ENCODE results near the gene IRX6.

The IRX6 gene

GRCh38 chr16:55323637-55324271 lies at the start of gene IRX6:
IRX6 (plus strand) TSS chr16:55324203; CDS start chr16:55325092, 889 bp downstream.
- DNase-seq = no peak

DNA sequence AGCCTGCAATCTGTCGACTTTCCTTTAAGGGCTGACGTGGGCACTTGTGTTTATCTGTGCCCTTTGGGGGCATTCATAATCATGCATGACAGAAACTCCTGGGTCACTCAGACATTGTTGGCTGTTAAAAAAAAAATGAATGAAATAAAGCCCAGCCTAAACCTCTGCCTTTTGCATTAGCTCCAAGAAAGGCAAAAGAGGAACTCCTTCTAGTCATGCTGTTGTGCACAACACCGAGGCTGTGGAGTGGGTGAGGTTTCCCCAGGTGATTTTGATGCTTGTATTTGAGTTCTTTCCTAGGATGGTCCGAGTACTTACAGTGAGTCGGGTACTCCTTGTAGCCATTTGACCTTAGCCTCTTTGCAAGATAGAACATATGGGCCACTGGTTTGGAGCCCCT lies 49.6 kb upstream of the IRX6 start:
- DNase-seq = no peak

- DNase-seq = no peak
Measured at GRCh38 chr16:55275167-55275566, 48.8 kb upstream of the IRX6 start.

DNA sequence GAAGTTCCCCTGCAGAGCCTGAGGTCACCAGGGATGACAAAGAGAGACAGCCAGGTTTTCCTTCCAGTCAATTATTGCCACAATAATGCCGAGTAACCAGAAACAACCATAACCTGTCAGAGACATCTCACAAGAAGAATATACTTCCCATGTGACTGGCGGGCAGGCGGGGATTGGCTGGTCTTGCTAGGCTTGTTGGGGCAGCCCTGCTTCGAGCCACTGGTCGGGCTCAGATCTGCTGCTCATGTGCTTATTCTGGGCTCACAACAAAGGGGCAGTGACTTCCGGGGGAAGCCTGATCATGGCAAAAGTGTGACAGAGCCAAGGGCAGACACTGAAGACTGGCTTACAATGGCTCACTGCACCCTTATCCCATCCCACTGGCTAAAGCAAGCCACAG lies 48.1 kb upstream of the IRX6 start:
- DNase-seq = no peak

DNA sequence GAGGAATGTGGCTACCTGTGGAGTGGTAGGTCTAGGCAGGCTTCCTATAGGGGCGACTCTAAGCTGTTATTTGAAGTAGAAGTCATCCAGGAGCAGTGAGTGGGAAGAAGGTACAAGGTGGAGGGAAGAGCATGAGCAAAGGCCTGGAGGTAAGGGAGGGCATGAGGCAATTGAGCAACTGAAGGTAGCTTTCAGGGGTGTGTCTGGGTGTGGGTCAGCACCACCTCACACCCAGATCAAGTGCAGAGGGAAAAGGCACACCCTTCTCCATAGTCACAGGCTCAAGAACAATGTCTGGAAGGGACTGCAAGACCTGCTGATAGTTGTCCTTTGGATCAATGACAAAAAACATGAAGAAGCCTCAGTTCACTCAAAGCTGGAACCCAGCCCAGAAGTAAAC lies 46.5 kb upstream of the IRX6 start:
- no peak for DNase-seq

GRCh38 chr16:55279598-55279997 lies 44.4 kb upstream of the IRX6 start:
- DNase-seq = no peak

- no peak for DNase-seq
Measured at GRCh38 chr16:55280587-55280986, 43.4 kb upstream of the IRX6 start.

DNA sequence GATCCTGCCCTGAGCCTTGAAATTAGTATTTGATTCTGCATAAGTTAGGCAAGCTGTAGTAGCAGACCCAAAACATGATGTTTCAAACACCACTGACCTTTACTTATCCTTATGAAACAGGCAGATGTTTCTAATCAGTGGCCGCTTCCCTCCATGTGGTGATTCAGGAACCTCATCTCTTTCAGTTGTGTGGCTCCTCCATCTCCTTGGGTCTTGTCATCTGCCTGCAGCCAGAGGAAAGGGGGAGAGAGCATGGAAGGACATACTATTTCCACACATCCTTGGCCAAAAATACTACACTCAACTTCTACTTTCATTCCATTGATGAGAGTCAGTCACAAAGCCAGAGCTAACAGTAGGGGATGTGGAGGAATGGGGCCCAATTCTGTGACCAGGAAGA lies 41.6 kb upstream of the IRX6 start:
- no peak for DNase-seq

DNA sequence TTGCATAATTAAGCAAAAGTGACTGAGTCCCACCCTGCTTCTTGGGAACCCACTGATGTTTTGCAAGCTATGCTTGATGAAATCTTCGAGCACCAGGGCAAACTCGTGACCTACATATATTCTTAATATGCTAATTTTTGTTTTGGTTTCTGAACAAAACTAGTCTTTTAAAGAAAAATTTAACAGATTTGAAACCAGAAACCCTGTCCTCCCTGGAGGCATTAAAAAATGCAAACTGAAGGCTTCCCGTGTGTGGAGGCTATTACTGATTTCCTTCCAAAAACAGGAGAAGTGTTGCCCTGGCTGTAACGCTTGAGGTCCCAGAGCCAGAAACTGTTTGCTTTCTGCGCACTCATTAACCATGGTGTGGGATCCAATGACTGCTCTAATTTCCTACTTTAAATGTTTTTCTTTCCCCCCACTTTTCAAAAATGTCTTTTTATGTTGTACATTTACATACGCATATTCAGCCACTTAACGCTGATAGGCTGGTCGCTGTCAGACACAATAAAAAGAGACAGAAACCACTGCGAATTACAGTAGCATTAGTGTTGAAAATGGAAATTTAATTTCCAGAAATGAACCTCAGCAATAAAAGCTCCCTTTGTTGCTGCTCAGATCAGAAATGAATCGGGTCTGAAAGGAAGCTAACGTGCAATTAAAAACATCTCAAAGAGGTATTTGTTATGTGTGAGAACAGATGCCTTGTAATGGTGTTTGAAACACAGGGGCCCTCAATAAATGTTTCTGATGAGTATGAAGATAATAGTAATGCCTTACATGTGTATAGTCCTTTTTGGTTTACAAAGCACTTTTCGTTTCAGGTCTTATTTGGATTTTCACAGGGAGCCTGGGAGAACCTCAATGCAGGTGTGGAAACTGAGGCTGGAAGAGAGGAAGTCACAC lies 39.9 kb upstream of the IRX6 start:
- DNase-seq = no peak

GRCh38 chr16:55284718-55285099 lies 39.3 kb upstream of the IRX6 start:
- DNase-seq = no peak

DNA sequence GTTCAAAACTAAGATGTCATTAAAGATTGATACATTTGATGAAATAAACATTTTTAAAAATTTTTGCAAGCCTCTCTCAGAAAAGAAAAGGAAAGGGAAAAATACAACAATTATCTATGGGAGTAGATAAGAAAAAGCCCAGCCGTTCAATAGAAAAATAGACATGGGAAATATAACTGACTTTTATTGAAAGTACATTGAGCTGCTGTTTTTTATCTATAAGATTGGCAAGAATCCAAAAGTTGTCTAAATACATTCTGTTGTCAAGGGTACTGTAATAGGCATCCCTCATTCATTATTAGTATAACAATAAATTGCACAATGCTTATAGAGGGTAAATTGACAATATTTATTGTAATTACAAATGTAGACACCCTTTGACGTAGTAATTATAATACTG lies 38.4 kb upstream of the IRX6 start:
- no peak for DNase-seq

- DNase-seq = no peak
Measured at GRCh38 chr16:55289353-55289752, 34.6 kb upstream of the IRX6 start.

GRCh38 chr16:55291847-55292246 lies 32.2 kb upstream of the IRX6 start:
- DNase-seq = no peak

DNA sequence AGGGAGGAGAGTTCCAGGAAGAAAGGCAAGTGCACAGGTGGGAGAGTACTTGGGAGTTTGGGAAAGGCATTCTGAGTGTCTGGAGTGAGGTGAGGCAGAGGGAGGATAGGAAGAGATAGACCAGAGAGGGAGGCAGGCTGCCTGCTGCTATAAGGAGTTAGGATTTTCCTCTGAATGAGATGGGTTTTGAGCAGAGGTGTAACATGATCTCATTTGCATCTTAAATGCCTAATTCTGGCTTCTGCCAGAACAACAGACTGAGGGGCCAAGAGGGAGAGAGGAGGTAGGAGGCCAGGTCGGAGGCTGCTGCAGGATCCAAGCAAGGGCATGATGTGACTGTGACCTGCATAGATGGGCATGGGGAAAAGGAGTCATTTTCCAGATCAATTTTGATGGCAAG lies 31.5 kb upstream of the IRX6 start:
- no peak for DNase-seq

DNA sequence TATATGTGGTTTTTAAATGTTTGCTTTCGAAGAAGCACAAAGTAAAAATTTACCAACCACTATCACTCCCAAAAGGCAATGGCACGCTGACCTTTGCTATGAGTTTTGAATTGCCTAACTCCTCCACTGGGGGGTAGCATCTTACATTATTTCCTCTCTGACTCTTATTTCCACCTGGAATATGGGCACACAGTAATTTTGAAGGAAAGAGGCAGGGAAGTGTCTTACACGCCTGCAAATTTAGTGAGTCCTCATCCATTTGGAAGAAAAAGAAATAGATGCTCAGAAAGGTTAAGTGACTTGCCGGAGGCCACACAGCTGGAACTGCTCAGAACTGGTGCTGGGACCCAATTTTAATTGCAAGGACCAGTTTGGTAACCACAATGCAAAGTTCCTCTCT lies 29.9 kb upstream of the IRX6 start:
- no peak for DNase-seq

DNA sequence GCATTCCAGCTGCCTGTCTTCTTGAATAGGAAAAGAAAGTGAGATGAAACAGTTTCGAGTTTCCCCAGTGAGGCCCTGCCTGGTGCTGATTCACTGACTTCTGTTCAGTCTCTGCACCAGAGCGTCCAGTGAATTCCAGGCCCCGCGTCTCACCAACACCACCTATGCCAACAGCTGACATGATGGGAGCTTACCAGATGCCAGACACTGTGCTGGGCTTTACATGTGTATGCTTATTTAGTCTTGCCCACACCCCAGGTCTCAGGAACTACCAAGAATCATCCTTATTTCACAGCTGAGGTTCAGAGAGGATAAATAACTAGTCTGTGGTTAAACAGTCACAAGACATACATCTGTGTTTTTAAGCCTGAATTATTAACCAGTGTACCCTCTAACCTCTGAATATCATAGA lies 29.1 kb upstream of the IRX6 start:
- DNase-seq = no peak

DNA sequence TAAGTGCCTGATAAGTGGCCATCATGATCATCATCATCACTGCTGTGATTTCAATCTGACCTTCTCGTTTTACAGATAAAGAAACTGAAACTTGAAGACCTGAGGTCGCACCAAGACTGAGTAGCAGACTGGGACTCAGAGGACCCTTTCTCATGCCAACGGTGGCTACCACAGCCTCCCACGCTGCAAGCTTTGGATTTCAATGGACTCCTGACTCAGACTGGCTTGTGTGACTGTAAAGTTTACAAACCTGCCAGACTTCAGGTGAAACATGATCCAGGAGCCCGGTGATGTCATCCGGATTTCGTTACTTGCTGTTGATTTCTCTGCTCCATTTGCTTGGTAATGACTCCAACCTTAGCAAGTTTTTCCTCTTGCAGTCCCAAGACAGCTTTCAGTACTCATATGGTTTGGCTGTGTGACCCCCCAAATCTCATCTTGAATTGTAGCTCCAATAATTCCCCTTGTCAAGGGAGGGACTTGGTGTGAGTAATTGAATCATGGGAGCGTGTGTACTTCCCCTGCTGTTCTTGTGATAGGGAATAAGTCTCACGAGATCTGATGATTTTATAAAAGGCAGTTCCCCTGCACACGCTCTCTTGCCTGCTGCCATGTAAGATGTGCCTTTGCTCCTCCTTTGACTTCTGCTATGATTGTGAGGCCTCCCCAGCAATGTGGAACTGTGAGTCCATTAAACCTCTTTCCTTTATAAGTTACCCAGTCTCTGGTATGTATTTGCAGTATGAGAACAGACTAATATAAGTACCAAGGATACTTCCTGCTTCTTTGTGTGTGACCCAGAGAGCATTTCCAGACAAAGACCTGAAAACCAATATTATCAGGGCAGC lies 26.7 kb upstream of the IRX6 start:
- DNase-seq = no peak

- no peak for DNase-seq
Measured at GRCh38 chr16:55297910-55298479, 26.0 kb upstream of the IRX6 start.

- no peak for DNase-seq
Measured at GRCh38 chr16:55301385-55302008, 22.5 kb upstream of the IRX6 start.

DNA sequence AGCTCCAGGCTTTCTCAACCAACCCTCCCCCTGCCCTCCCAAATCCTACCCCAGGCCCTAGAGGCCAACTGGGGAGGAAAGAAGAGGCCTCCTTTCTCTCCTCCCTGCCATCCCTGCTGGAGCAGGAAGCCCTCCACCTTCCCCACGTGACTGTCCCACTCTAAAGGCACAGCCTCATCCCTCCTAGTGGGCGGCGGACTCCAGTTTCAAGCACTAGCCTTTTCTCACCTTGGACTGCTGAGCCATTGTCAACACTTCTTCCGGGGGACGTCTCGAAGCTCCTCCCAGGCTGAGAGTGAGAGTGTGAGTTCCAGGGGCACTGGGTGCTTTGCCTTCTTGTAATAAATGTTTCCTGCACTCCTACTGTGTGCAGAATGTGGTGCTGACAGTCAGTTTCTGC lies 21.4 kb upstream of the IRX6 start:
- no peak for DNase-seq

DNA sequence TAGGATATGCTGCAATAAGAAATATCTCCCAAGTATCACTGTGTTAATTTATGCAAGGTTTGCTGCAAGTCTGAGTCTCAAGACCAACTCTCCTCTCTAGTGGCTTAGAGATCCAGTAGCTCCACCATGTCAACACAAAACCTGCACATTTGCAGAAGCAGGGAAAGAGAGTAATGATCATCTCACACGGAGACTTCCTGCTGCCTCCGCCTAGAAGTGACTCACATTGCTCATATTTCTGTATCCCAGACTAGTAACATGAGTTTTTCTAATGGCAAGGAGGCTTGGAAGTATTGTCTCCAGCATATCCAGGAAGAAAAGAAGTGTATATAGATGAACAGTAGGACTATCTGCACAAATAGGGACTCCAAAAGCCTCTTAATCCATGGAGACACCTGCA lies 15.0 kb upstream of the IRX6 start:
- DNase-seq = no peak

DNA sequence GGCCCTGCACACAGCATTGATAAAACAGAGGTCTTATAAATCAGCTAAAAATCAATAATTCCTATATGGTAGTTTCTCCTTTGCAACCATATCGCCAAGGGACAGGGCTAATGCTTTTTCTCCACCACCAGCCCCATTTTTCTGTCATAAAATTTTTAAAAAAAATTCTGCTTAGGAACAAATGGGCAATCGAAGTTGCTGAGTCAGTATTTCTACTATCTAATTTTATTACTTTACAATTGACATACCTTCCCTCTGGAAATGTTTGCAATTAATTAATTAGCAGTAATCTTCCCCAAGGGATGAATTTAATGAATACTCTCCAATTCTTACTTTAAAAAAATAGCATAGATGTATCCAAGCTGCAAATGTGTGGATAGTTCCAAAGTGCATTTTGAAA lies 1.7 kb upstream of the IRX6 start:
- DNase-seq = no peak
